ENCODE data around the gene BNIP5.

- TF ChIP-seq CTCF (IDR thresholded peaks at IDR 0.05): no peak
- TF ChIP-seq POLR2A (IDR thresholded peaks at IDR 0.05): no peak
Measured at GRCh38 chr6:36377594-36377993, 40.9 kb upstream of the BNIP5 start.
